ENCODE data around the gene ANKRD39. TPM values are rescaled to one million over a fixed set of nuclear protein-coding genes. Genes with fewer than 3 reads are reported as not detected.

ANKRD39 gene
- polyA plus RNA-seq, 1 experiment = 8.1 TPM

GRCh38 chr2:96885432-96886347 is 27.9 kb upstream of the ANKRD39 start:
- no peak overlapping the region for H3K4me3 ChIP-seq (ENCODE audit: low read depth, low read length)
- no peaks in the 10 kb centered on the region; the same call in 1 of the 2 replicates for H3K27me3 ChIP-seq (ENCODE audit: control insufficient read depth, insufficient read depth, low read length)
- TF ChIP-seq CTCF (IDR thresholded peaks at IDR 0.05; ENCODE audit: insufficient read depth, low read depth, low read length) = no peak
- H3K36me3 ChIP-seq (ENCODE audit: control insufficient read depth, insufficient read depth, low read length) = no peaks in the 10 kb centered on the region
- no peak for DNase-seq (ENCODE audit: low read depth)
- ChIA-PET CTCF (interaction anchor here (0.7 to 2.1 kb wide), 2 partner anchors 11 to 28 kb away, joined by 3 to 8 read pairs; partner anchors contain the start of gene ANKRD39), POLR2A (no interaction called here)

- no peaks in the 10 kb centered on the region; the same call in 1 of the 2 replicates for H3K27me3 ChIP-seq (ENCODE audit: control insufficient read depth, insufficient read depth, low read length)
- no peak for DNase-seq (ENCODE audit: low read depth)
- POLR2A ChIA-PET = no interaction called here
- TF ChIP-seq CTCF (IDR thresholded peaks at IDR 0.05; ENCODE audit: insufficient read depth, low read depth, low read length) = no peak
- CTCF ChIA-PET = interaction anchor here (0.6 to 0.7 kb wide), 2 partner anchors 10 to 106 kb away, joined by 3 read pairs; no protein-coding TSS in a partner anchor
- no peak overlapping the region for H3K4me3 ChIP-seq (ENCODE audit: low read depth, low read length)
- H3K36me3 ChIP-seq (ENCODE audit: control insufficient read depth, insufficient read depth, low read length) = no peaks in the 10 kb centered on the region
Observed at GRCh38 chr2:96884299-96885094, 26.7 kb upstream of the ANKRD39 start.

- H3K36me3 ChIP-seq (ENCODE audit: control insufficient read depth, insufficient read depth, low read length) = no peaks in the 10 kb centered on the region
- H3K27me3 ChIP-seq (ENCODE audit: control insufficient read depth, insufficient read depth, low read length) = peaks cover 3% of the 10 kb centered on the region; the same call in 1 of the 2 replicates
- POLR2A ChIA-PET = no interaction called here
- CTCF ChIA-PET = no interaction called here
- TF ChIP-seq CTCF (IDR thresholded peaks at IDR 0.05; ENCODE audit: insufficient read depth, low read depth, low read length) = no peak
- no peak for DNase-seq (ENCODE audit: low read depth)
- no peak overlapping the region for H3K4me3 ChIP-seq (ENCODE audit: low read depth, low read length)
Observed at GRCh38 chr2:96883306-96883705, 25.5 kb upstream of the ANKRD39 start.

GRCh38 chr2:96882906-96883305 is 25.1 kb upstream of the ANKRD39 start:
- TF ChIP-seq CTCF (IDR thresholded peaks at IDR 0.05; ENCODE audit: insufficient read depth, low read depth, low read length) = no peak
- CTCF ChIA-PET = interaction anchor here (0.9 kb wide), 1 partner anchor 25 kb away, joined by 3 read pairs; the partner anchor contains the start of gene ANKRD39
- POLR2A ChIA-PET = no interaction called here
- Histone ChIP-seq H3K27me3 (ENCODE audit: control insufficient read depth, insufficient read depth, low read length) (peaks cover 4% of the 10 kb centered on the region; the same call in 1 of the 2 replicates), H3K36me3 (ENCODE audit: control insufficient read depth, insufficient read depth, low read length) (no peaks in the 10 kb centered on the region), H3K4me3 (ENCODE audit: low read depth, low read length) (no peak overlapping the region)
- DNase-seq (ENCODE audit: low read depth) = no peak

- H3K27me3 ChIP-seq (ENCODE audit: control insufficient read depth, insufficient read depth, low read length) = peaks cover 5% of the 10 kb centered on the region; the same call in 1 of the 2 replicates
- ChIA-PET POLR2A (no interaction called here), CTCF (interaction anchor here (0.9 kb wide), 1 partner anchor 24 kb away, joined by 3 read pairs; the partner anchor contains the start of gene ANKRD39)
- no peak for TF ChIP-seq CTCF (IDR thresholded peaks at IDR 0.05; ENCODE audit: insufficient read depth, low read depth, low read length)
- DNase-seq (ENCODE audit: low read depth) = no peak
- no peaks in the 10 kb centered on the region for H3K36me3 ChIP-seq (ENCODE audit: control insufficient read depth, insufficient read depth, low read length)
- H3K4me3 ChIP-seq (ENCODE audit: low read depth, low read length) = no peak overlapping the region
Observed at GRCh38 chr2:96882230-96882629, 24.4 kb upstream of the ANKRD39 start.
